ENCODE data around the gene NEU2. TPM values are rescaled to one million over a fixed set of nuclear protein-coding genes. Genes with fewer than 3 reads are reported as not detected.

Gene NEU2
- total RNA-seq, 1 donor from 2014 or later, result not detected

GRCh38 chr2:232999354-232999753 lies 33.1 kb upstream of the NEU2 start:
- DNase-seq (ENCODE audit: low spot score), result no peak

DNA sequence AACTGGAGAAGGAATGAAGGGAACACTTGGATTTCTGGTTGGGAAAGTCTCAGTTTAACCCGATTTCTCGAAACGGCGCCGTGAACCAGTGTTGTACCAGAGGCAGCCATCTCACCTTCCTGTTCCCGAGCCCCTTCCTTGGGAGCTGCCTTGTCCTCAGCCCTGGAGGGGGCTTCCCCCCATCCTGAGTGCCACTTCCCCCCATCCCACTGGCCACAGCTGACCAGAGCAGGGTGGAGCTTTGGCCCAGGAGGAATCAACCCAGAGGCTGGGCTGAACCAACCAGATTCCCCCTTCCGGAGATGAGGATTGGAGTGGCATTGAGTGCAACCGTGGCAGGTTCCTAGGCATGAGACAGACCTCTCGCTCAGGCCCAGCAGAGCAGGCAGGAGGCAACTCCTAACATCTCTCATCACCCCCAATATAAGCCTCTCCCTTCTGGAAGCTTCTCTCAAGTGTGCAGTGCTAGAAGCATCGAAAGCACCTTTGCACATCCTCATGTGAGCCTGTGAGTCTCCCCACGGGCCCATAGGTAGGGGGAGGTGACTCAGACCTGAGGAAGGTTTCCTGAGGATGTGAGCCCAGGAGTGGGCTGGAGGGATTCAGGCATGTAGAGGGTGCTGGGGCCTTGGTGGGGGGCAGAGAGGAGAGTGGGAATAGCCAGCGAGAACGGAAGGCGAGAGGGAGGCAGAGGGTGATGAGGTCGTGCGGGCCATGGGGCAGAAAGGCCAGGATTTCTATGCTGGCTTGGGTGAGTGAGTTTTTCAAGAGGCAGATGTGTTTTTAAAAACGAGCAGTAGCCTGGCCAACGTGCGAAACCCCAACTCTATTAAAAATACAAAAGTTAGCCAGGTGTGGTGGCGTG lies 31.4 kb upstream of the NEU2 start:
- H3K27me3 Mint-ChIP-seq (ENCODE audit: unreplicated experiment), result peaks cover 3% of the 10 kb centered on the region
- DNase-seq (ENCODE audit: low spot score), result no peak
- no peak overlapping the region for H3K4me3 Mint-ChIP-seq (ENCODE audit: unreplicated experiment)
- no peaks in the 10 kb centered on the region for H3K9me3 Mint-ChIP-seq (ENCODE audit: unreplicated experiment)
- H3K27ac Mint-ChIP-seq (ENCODE audit: unreplicated experiment), result peak overlapping the region; percentile 36
- H3K4me1 Mint-ChIP-seq (ENCODE audit: unreplicated experiment), result no peaks in the 10 kb centered on the region
- no peaks in the 10 kb centered on the region for H3K36me3 Mint-ChIP-seq (ENCODE audit: low read depth, unreplicated experiment)
- TF ChIP-seq CTCF (IDR thresholded peaks at IDR 0.05; ENCODE audit: unreplicated experiment), result no peak

More at GRCh38 chr2:232999354-232999753, 33.1 kb upstream of the NEU2 start:
- Mint-ChIP-seq H3K4me3 (ENCODE audit: unreplicated experiment) (no peak overlapping the region), H3K4me1 (ENCODE audit: unreplicated experiment) (no peaks in the 10 kb centered on the region), H3K27ac (ENCODE audit: unreplicated experiment) (no peak overlapping the region), H3K27me3 (ENCODE audit: unreplicated experiment) (peaks cover 4% of the 10 kb centered on the region), H3K36me3 (ENCODE audit: low read depth, unreplicated experiment) (no peaks in the 10 kb centered on the region), H3K9me3 (ENCODE audit: unreplicated experiment) (no peaks in the 10 kb centered on the region)
- no peak for TF ChIP-seq CTCF (IDR thresholded peaks at IDR 0.05; ENCODE audit: unreplicated experiment)

DNA sequence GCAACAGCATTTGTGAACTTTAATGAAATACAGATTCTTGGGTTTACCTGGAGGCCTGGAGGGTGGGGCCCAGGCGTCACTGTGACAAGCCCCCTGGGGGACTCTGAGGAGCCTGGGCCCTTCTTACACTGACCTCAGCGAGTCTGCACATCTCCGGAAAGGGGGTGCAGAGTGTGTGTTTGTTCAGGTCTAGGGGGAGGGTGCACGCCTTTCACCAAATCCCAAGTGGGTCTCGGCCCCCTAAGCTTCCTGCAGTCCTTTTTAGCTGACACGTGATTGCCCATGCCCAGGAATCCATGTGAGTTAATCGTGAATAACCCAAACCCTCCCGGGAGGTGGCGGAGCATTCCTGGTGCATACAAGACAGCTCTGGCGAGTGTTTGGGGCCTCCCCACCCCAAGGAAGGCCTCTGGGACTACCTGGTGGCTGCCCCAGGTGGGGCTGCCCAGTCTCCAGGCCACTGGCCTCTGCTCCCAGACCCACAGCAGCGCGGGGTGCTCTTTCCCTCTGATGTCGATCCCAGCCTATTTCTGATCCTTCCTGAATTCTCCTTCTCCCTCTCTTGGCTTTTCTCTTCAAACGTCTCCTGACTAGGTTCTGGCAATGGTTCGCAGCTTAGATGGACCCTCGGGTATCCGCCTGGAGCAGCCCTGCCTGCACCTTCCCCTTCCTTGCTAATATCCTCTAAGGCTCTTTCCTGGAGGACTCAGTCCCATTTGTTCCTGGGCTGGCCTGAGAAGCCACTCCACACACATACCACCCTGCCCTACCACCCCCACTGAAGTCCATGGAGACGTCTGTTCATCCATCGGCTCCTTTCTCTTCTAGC lies 29.4 kb upstream of the NEU2 start:
- no peak for TF ChIP-seq CTCF (IDR thresholded peaks at IDR 0.05; ENCODE audit: unreplicated experiment)
- Mint-ChIP-seq H3K27ac (ENCODE audit: unreplicated experiment) (no peak overlapping the region), H3K36me3 (ENCODE audit: low read depth, unreplicated experiment) (no peaks in the 10 kb centered on the region), H3K4me1 (ENCODE audit: unreplicated experiment) (no peaks in the 10 kb centered on the region), H3K4me3 (ENCODE audit: unreplicated experiment) (no peak overlapping the region), H3K9me3 (ENCODE audit: unreplicated experiment) (no peaks in the 10 kb centered on the region), H3K27me3 (ENCODE audit: unreplicated experiment) (no peaks in the 10 kb centered on the region)
- no peak for DNase-seq (ENCODE audit: low spot score)

DNA sequence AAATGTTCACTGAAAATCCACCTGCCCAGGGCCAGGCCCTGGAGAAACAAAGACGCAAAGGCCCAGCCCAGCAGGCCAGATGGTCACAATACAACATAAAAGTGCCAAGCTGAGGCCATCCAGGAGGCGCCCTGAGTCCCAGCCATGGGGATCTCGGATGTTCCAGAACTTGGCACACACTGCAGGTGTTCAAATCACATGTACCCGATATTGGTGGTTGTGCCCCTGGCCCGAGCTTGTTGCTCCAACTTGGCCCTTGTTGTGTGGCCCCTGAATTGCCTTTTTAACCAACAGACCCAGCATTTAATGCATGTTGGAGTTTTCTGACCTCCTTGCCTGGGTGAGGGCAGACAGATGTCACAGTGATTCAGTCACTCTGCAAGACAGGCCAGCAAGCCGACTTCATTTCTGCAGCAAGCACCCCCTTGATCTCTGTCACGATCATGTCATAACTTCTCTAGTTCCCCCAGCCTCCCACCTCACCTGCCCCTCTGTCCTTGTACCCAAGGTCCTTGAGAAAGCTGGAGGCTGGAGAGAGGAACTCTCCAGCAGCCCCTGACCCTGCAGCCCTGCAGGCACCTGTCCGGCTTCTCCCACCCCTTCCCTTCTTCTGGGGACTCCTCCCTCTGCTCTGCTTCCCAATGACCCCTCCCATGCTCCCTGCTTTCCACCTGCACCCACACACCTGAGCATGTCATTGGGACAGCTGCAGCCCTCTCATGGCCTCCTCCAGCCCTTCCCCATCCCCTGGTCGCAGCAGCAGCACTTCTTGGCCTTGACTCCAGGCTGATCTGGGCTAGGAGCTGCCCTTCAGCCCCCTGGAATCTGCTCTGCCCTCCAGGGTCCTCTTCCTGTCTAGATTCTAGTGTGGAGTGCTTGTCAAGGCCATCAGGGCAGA lies 28.6 kb upstream of the NEU2 start:
- H3K9me3 Mint-ChIP-seq (ENCODE audit: unreplicated experiment), result no peaks in the 10 kb centered on the region
- no peaks in the 10 kb centered on the region for H3K36me3 Mint-ChIP-seq (ENCODE audit: low read depth, unreplicated experiment)
- TF ChIP-seq CTCF (IDR thresholded peaks at IDR 0.05; ENCODE audit: unreplicated experiment), result no peak
- no peak for DNase-seq (ENCODE audit: low spot score)
- no peak overlapping the region for H3K27ac Mint-ChIP-seq (ENCODE audit: unreplicated experiment)
- H3K4me3 Mint-ChIP-seq (ENCODE audit: unreplicated experiment), result no peak overlapping the region
- no peaks in the 10 kb centered on the region for H3K27me3 Mint-ChIP-seq (ENCODE audit: unreplicated experiment)
- no peaks in the 10 kb centered on the region for H3K4me1 Mint-ChIP-seq (ENCODE audit: unreplicated experiment)
